ENCODE results near the gene TPD52L1.

GRCh38 chr6:125233202-125233601 lies 79.6 kb downstream of the TPD52L1 start:
- no peak for TF ChIP-seq EZH2phosphoT487 (IDR thresholded peaks at IDR 0.05; ENCODE audit: insufficient read depth, low read depth)
- TF ChIP-seq EZH2 (IDR thresholded peaks at IDR 0.05; ENCODE audit: insufficient read depth, poor library complexity, severe bottlenecking), result no peak
